Hair follicular keratinocyte (primary cell): Measurements from ENCODE around the gene AP2S1. TPM values are rescaled to one million over a fixed set of nuclear protein-coding genes. Genes with fewer than 3 reads are reported as not detected.

Source experiments
- total RNA-seq: library from RNA; depleted of rRNA; stranded (reverse); fragments of >200 nt; gene quantifications from 2 replicates; pipeline ENCODE4 v1.2.3, GENCODE V29; 2015

AP2S1 gene
- total RNA-seq = 241 and 373 TPM in 2 replicates

GRCh38 chr19:46850228-46851203 lies at the start of gene AP2S1:
AP2S1 (minus strand) TSS chr19:46850846; CDS start chr19:46850766, 80 bp downstream.

GRCh38 chr19:46860846-46861690 lies 10.4 kb upstream of the AP2S1 start, which contains the start of gene ARHGAP35:
ARHGAP35 (plus strand) TSS chr19:46860997; CDS start chr19:46918676, 57,679 bp downstream.

GRCh38 chr19:46788262-46788967 lies 62.2 kb downstream of the AP2S1 start, which contains the start of gene SLC1A5:
SLC1A5 (minus strand) TSS chr19:46788594; CDS start chr19:46787965, 629 bp downstream.

Other genes starting within 250 kb of the AP2S1 start
- 178 and 232 TPM in 2 replicates for gene CALM3, start 249.5 kb downstream of the AP2S1 start, total RNA-seq
- 0.04 and 1.6 TPM in 2 replicates for gene PTGIR, start 225.8 kb downstream of the AP2S1 start, total RNA-seq
- not detected in 2 replicates for gene GNG8, start 214.6 kb downstream of the AP2S1 start, total RNA-seq
- 0.23 and 0.27 TPM in 2 replicates for gene DACT3, start 189.7 kb downstream of the AP2S1 start, total RNA-seq
- 26.9 and 35.5 TPM in 2 replicates for gene PRKD2, start 133.7 kb downstream of the AP2S1 start, total RNA-seq
- 11.0 and 19.3 TPM in 2 replicates for gene FKRP, start 104.8 kb downstream of the AP2S1 start, total RNA-seq
- gene STRN4, start 104.4 kb downstream of the AP2S1 start, total RNA-seq = 80.3 and 86.1 TPM in 2 replicates
- gene SLC1A5, start 62.3 kb downstream of the AP2S1 start, total RNA-seq = 294 and 297 TPM in 2 replicates
- 19.5 and 24.4 TPM in 2 replicates for gene ARHGAP35, start 10.2 kb upstream of the AP2S1 start, total RNA-seq
- gene NPAS1, start 169.0 kb upstream of the AP2S1 start, total RNA-seq = 0.46 TPM in 1 of 2 replicates, not detected in the other
- gene TMEM160, start 197.8 kb upstream of the AP2S1 start, total RNA-seq = 48.2 and 80.9 TPM in 2 replicates